AG08395 (cell line): ENCODE data around the gene TRIM63.

Experiments
- DNase-seq: peaks from one replicate; pipeline ENCODE4 v3.0.0; 2012; ENCODE audit warnings: mixed read lengths, low spot score

TRIM63 gene

GRCh38 chr1:26055041-26055440 is 12.4 kb downstream of the TRIM63 start:
- no peak for DNase-seq

DNA sequence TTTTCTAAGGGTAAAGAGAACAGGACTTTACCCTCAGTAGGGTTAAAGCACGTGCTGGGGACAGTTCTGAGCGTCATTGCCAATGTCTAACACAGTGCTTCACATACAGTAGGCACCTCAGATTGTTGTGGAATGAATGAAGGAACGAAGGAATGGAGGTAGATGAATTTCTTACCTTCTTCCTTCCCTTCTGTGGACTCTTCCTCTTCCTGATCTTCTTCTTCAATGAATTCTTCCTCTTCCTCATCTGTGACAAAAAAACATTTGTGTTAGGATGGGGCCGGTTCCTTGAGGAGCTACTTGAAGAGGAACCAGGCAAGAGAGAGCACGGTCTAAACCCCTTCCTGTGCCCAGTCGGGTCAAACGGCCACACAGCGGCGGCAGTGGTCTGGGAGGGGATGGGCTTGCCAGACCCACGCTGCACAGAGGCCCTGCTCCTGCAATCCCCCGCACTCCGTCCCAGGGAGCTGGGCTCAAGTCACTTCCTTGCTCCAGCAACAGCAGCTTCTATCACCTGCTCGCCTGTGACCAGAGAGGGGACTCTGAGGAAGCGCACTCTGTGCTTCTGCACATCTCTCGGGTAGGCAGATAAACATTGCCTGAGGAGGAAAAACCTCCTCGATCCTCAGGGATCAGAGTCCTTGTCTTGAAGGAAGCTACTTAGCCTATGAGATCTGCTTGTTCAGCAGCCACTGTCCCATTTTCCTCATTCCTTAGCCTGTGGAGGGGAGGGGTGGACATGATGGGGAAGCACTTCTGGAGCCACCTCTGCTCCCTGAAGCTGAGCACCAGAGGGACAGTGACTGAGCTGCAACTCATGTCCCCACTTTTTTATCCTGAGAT is 13.5 kb downstream of the TRIM63 start:
- DNase-seq = no peak

DNA sequence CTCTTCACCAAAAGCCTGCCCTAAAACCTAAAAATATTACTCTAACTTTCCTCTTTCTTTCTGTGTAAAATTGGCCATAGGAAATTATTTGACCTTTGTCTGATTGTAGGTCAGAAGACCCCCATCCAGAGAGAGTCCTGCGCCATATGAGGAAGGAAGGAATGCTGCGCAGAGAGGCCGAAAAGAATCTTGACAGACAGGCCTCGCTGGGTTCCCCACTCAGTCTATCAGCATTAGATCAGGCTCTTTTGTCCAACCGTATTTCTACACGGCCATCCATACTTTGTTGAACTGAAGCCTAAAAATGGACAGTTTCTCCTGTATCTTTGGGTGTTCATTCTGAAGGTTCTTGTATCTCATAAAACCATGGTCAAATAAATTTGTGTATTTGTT is 17.2 kb downstream of the TRIM63 start:
- DNase-seq = no peak

DNA sequence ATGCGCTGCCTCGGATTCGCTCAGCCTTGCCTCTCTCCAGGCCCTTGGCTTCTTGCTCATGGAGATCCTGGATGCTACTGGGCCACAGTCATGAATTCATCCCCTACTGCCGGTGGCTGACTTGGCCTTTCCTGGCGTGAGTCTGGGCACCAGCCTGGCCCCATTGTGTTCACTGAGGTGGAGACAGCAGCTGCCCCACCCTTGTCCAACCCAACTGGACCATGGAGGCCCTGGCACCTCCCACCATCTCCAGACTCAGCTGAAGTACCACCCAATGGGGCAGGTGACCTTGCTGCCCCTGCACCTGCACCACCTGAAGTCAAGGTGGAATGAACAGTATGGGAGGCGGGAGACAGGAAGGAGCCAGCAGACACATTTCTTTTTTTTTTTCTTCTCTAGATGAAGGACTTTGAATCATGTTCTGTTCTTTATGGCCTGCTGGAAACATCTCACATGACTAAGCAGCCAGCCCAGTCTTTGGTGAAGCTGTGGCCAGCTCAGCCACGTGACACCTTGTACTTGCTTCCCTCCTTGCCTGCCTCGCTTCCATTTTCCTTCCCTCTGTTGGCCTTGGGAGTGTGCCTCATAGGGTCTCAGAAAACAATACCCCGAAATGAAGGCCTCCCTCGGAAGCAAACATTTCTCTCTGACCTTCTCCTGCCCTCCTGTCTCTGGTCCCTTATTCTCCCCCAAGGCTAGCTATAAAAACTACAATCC is 17.7 kb downstream of the TRIM63 start:
- no peak for DNase-seq

GRCh38 chr1:26047278-26047874 is 20.1 kb downstream of the TRIM63 start:
- DNase-seq = no peak

GRCh38 chr1:26046246-26047095 is 21.0 kb downstream of the TRIM63 start:
- no peak for DNase-seq

GRCh38 chr1:26045722-26046245 is 21.6 kb downstream of the TRIM63 start, which contains the start of gene SLC30A2:
Gene SLC30A2 (minus strand): TSS chr1:26046118. CDS start chr1:26045896, 222 bp downstream.
- no peak for DNase-seq

GRCh38 chr1:26044971-26045721 is 22.3 kb downstream of the TRIM63 start:
- no peak for DNase-seq

DNA sequence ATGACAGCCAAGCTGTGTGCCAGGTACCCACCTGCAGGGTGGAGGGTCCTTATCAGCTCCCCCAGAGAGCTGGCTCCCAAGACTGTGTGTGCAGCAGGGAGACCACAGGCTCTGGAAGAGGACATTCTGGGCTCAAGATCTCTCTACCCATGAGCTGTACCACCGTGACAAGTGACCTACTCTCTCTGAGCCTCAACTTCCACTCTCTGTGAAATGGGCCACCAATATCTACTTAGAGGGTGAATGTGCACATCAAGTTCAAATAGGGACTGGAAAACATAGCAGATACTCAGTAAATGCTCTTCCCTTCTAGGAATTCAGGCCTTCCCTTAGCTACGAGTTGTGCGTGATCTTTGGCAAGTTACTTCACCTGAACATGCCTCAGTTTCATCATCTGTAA is 23.0 kb downstream of the TRIM63 start:
- no peak for DNase-seq

GRCh38 chr1:26043765-26044164 is 23.7 kb downstream of the TRIM63 start:
- DNase-seq = no peak

GRCh38 chr1:26041978-26042377 is 25.5 kb downstream of the TRIM63 start:
- DNase-seq = no peak

DNA sequence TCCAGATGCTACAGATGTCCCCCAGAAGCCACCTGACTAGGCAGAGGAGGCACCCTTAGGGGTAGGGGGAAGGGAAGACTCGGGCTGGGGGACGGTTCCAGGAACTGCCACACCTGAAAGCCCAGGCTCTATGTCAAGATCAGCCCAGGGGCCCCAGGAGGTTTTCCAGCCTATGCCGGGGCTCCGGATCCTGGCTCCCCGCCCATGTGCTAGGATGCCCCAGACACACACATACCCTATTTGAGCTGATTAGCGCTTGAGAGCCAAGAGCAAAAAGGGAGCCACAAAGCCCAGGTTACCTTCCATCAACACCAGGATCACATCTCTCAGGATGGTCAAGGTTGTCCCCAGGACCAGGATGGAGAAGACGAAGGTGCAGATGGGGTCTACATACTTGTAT is 26.0 kb downstream of the TRIM63 start:
- no peak for DNase-seq

GRCh38 chr1:26038904-26039303 is 28.5 kb downstream of the TRIM63 start:
- no peak for DNase-seq

DNA sequence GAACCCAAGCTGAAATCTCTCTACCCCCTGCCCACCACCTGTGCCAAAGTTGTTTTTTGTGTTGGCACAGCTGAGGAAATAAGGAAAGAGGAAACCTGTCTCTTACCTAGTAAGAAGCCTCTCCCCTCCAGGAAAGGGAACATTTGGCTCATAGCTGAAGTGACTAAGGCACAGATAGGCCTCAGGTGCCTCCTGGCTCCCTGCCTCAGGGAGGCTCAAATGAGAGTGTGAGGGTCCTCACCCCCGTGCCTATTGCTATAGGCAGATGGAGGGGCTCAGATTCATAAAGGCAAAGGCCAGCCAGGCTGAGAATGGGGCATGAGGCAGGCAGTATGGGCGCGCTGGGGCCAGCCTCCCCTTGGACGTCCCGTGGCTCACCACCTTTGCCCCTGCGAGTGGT is 29.0 kb downstream of the TRIM63 start:
- no peak for DNase-seq

DNA sequence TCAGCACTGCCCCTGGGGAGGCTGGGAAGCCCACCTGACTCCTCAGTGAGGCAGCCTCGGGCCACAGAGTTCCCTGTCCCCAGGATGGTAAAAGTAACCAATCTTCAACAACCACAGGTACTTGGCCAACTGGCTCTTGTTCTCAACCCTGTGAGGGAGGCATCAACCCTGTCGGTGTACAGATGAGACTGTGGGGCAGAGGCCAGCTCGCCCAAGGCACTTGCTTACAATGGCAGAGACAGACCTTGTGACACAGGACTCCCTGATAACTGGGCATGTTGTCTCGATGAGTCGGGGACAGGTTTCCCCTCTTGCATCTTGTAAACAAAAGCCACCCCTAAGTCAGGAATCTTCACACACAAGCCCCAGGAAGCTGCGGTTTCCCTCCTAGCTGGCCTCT is 29.5 kb downstream of the TRIM63 start:
- DNase-seq = no peak

GRCh38 chr1:26036756-26037281 is 30.6 kb downstream of the TRIM63 start:
- no peak for DNase-seq

- DNase-seq = peak; percentile 91
These were observed 31.3 kb downstream of the TRIM63 start for GRCh38 chr1:26035959-26036755.

GRCh38 chr1:26035203-26035958 is 32.0 kb downstream of the TRIM63 start:
- DNase-seq = peak; percentile 98
